Thymus (tissue), 11 donors: ENCODE measurements around the gene TENM4. TPM values are rescaled to one million over a fixed set of nuclear protein-coding genes. Genes with fewer than 3 reads are reported as not detected.

Experiments used
- DNase-seq, 9 donors: peaks; one replicate each; pipeline ENCODE4 v3.0.0-alpha.2; 2013; ENCODE audit warnings: low spot score in 9 of 9, low read depth in 6 of 9, missing footprints in 1 of 9
- H3K27ac ChIP-seq, 2 donors: one replicate each; pipeline ENCODE4 v1.5.1; 2013; ENCODE audit warnings: control low read depth in 1 of 2, low read depth in 1 of 2, low read length in 1 of 2, mild to moderate bottlenecking in 1 of 2, moderate library complexity in 1 of 2
- H3K27me3 ChIP-seq, 2 donors: one replicate each; pipeline ENCODE4 v1.5.1; 2013; ENCODE audit warnings: low read length in 1 of 2; ENCODE audit not compliant: control insufficient read depth in 2 of 2, insufficient read depth in 1 of 2
- H3K36me3 ChIP-seq, 2 donors: one replicate each; pipeline ENCODE4 v1.5.1; 2013; ENCODE audit warnings: low read length in 1 of 2, mild to moderate bottlenecking in 1 of 2, moderate library complexity in 1 of 2; ENCODE audit not compliant: control insufficient read depth in 2 of 2, insufficient read depth in 2 of 2
- H3K4me1 ChIP-seq, 2 donors: one replicate each; pipeline ENCODE4 v1.5.1; 2013; ENCODE audit warnings: low read length in 2 of 2; ENCODE audit not compliant: control insufficient read depth in 2 of 2, insufficient read depth in 2 of 2
- H3K4me3 ChIP-seq, 2 donors: one replicate each; pipeline ENCODE4 v1.5.1; 2013; ENCODE audit warnings: low read length in 2 of 2, control low read depth in 1 of 2, mild to moderate bottlenecking in 1 of 2
- H3K9me3 ChIP-seq, 2 donors: one replicate each; pipeline ENCODE4 v1.5.1; 2013; ENCODE audit warnings: low read length in 1 of 2, mild to moderate bottlenecking in 1 of 2; ENCODE audit not compliant: control insufficient read depth in 2 of 2, insufficient read depth in 1 of 2
- WGBS: extraction: QIAGEN DNeasy Blood & Tissue Kit; methylation state at CpG from one replicate; pipeline ENCODE4 v1.1.7; 2013; 5-methylcytosine and 5-hydroxymethylcytosine counted together
- polyA plus RNA-seq: library from polyadenylated mRNA; stranded (reverse); fragments of 200-250 nt; gene quantifications from one replicate; pipeline ENCODE4 v1.2.3, GENCODE V29; 2013
- total RNA-seq: library from RNA; stranded (reverse); fragments of 120-200 nt; gene quantifications from one replicate; pipeline ENCODE4 v1.2.4, GENCODE V29; 2013
- donor health status: healthy.

Gene TENM4
- total and polyA plus RNA-seq, 2 donors: 1.0 to 2.8 TPM

- Histone ChIP-seq H3K4me1 (no peaks in the 10 kb centered on the region), H3K27ac (no peak overlapping the region), H3K4me3 (no peak overlapping the region), H3K27me3 (no peaks in the 10 kb centered on the region), H3K9me3 (no peaks in the 10 kb centered on the region), H3K36me3 (no peaks in the 10 kb centered on the region)
- DNase-seq: no peak
- WGBS: 64% methylated on average over 3 of the region's 3 CpGs
These were observed 786.8 kb downstream of the TENM4 start for GRCh38 chr11:78654071-78654470.

GRCh38 chr11:78653294-78653909 is 787.4 kb downstream of the TENM4 start:
- no peaks in the 10 kb centered on the region for H3K9me3 ChIP-seq
- H3K27ac ChIP-seq: no peak overlapping the region
- no peaks in the 10 kb centered on the region for H3K4me1 ChIP-seq
- 88% methylated on average over 11 of the region's 11 CpGs for WGBS
- H3K4me3 ChIP-seq: no peak overlapping the region
- no peak for DNase-seq
- H3K27me3 ChIP-seq: no peaks in the 10 kb centered on the region
- no peaks in the 10 kb centered on the region for H3K36me3 ChIP-seq

GRCh38 chr11:78652843-78653239 is 788.0 kb downstream of the TENM4 start:
- H3K4me3 ChIP-seq: no peak overlapping the region
- H3K27ac ChIP-seq: no peak overlapping the region
- no peaks in the 10 kb centered on the region for H3K9me3 ChIP-seq
- H3K27me3 ChIP-seq: no peaks in the 10 kb centered on the region
- DNase-seq: no peak
- no peaks in the 10 kb centered on the region for H3K36me3 ChIP-seq
- no peaks in the 10 kb centered on the region for H3K4me1 ChIP-seq
- WGBS: 88% methylated on average over 5 of the region's 5 CpGs

- 96% methylated on average over 11 of the region's 11 CpGs for WGBS
- no peaks in the 10 kb centered on the region for H3K4me1 ChIP-seq
These were observed 788.6 kb downstream of the TENM4 start for GRCh38 chr11:78651923-78652842.

GRCh38 chr11:78651136-78651775 is 789.6 kb downstream of the TENM4 start:
- no peaks in the 10 kb centered on the region for H3K9me3 ChIP-seq
- H3K4me3 ChIP-seq: no peak overlapping the region
- no peak overlapping the region for H3K27ac ChIP-seq
- no peaks in the 10 kb centered on the region for H3K27me3 ChIP-seq
- H3K4me1 ChIP-seq: no peaks in the 10 kb centered on the region
- no peaks in the 10 kb centered on the region for H3K36me3 ChIP-seq
- no peak for DNase-seq
- 74% methylated on average over 13 of the region's 13 CpGs for WGBS

More at GRCh38 chr11:78651923-78652842, 788.6 kb downstream of the TENM4 start:
- no peak for DNase-seq
- H3K36me3 ChIP-seq: no peaks in the 10 kb centered on the region
- H3K27ac ChIP-seq: no peak overlapping the region
- no peaks in the 10 kb centered on the region for H3K9me3 ChIP-seq
- H3K27me3 ChIP-seq: no peaks in the 10 kb centered on the region
- H3K4me3 ChIP-seq: no peak overlapping the region

GRCh38 chr11:78649361-78650215 is 791.2 kb downstream of the TENM4 start:
- DNase-seq: no peak
- no peaks in the 10 kb centered on the region for H3K27me3 ChIP-seq
- H3K36me3 ChIP-seq: no peaks in the 10 kb centered on the region
- no peaks in the 10 kb centered on the region for H3K4me1 ChIP-seq
- no peaks in the 10 kb centered on the region for H3K9me3 ChIP-seq
- 85% methylated on average over 10 of the region's 10 CpGs for whole genome bisulfite sequencing
- H3K4me3 ChIP-seq: no peak overlapping the region
- no peak overlapping the region for H3K27ac ChIP-seq

- no peaks in the 10 kb centered on the region for H3K4me1 ChIP-seq
- H3K36me3 ChIP-seq: no peaks in the 10 kb centered on the region
- H3K27ac ChIP-seq: no peak overlapping the region
- 85% methylated on average over 9 of the region's 9 CpGs for WGBS
- no peak for DNase-seq
- H3K9me3 ChIP-seq: no peaks in the 10 kb centered on the region
- no peak overlapping the region for H3K4me3 ChIP-seq
- no peaks in the 10 kb centered on the region for H3K27me3 ChIP-seq
These were observed 792.6 kb downstream of the TENM4 start for GRCh38 chr11:78647986-78648875.

- H3K27me3 ChIP-seq: no peaks in the 10 kb centered on the region
- no peak for DNase-seq
- H3K36me3 ChIP-seq: no peaks in the 10 kb centered on the region
- H3K4me1 ChIP-seq: no peaks in the 10 kb centered on the region
- no peak overlapping the region for H3K27ac ChIP-seq
- WGBS: 81% methylated on average over 6 of the region's 6 CpGs
- H3K9me3 ChIP-seq: no peaks in the 10 kb centered on the region
- H3K4me3 ChIP-seq: no peak overlapping the region
These were observed 793.4 kb downstream of the TENM4 start for GRCh38 chr11:78647266-78647915.
